Gastrocnemius medialis (tissue), 4 donors: ENCODE results near the gene C2orf76. TPM values are rescaled to one million over a fixed set of nuclear protein-coding genes. Genes with fewer than 3 reads are reported as not detected.

ENCODE experiments used
- ATAC-seq, 2 donors: fragments of 150-250 bp; one replicate each; pipeline ENCODE4 v1.9.1; 2016
- DNase-seq, 2 donors: peaks; one replicate each; pipeline ENCODE4 v3.0.0-alpha.2; 2019
- H3K27ac ChIP-seq, 4 donors: fragments of 200-600 bp; sonication (generic); 1 replicate in 1 of 4; 2 replicates in 3 of 4; pipeline ENCODE4 v1.5.1; 2016 to 2018; ENCODE audit warnings: mild to moderate bottlenecking in 2 of 4, moderate library complexity in 1 of 4
- H3K27me3 ChIP-seq, 3 donors: fragments of 200-600 bp; sonication (generic) in 2 of 3; 1 replicate in 1 of 3; 2 replicates in 2 of 3; pipeline versions ENCODE4 v1.5.1 to v1.6.0; 2016 to 2019; ENCODE audit warnings: mild to moderate bottlenecking in 1 of 3, moderate library complexity in 1 of 3
- H3K36me3 ChIP-seq, 2 donors: fragments of 200-600 bp; sonication (generic) in 1 of 2; one replicate each; pipeline ENCODE4 v1.5.1; 2017 to 2018
- H3K4me1 ChIP-seq, 2 donors: fragments of 200-600 bp; sonication (generic) in 1 of 2; one replicate each; pipeline ENCODE4 v1.5.1; 2016 to 2017; ENCODE audit warnings: mild to moderate bottlenecking in 2 of 2
- H3K4me3 ChIP-seq, 4 donors: fragments of 200-600 bp; sonication (generic) in 3 of 4; 1 replicate in 1 of 4; 2 replicates in 3 of 4; pipeline ENCODE4 v1.5.1; 2016 to 2019; ENCODE audit warnings: mild to moderate bottlenecking in 2 of 4
- H3K9me3 ChIP-seq, 3 donors: fragments of 200-600 bp; sonication (generic) in 2 of 3; 1 replicate in 1 of 3; 2 replicates in 2 of 3; pipeline ENCODE4 v1.5.1; 2016 to 2019
- POLR2A ChIP-seq, 2 donors: fragments of 450-650 bp; IDR thresholded peaks; one replicate each; pipeline ENCODE4 v1.6.1; 2017; ENCODE audit warnings: antibody characterized with exemption in 2 of 2, mild to moderate bottlenecking in 2 of 2, moderate library complexity in 2 of 2
- in situ Hi-C, 4 donors: fragments of 200-750 bp; cut with MboI; loops; one replicate each; pipeline versions ENCODE4 v1.15.0 to v1.8.0; 2017; ENCODE audit warnings: low sequenced_read_pairs in 4 of 4
- intact Hi-C: fragments of 100-400 bp; cut with DNase I; formaldehyde crosslinking; loops from one replicate; pipeline ENCODE4 v1.15.1; 2023; ENCODE audit warnings: low total_unique reads
- total RNA-seq, 4 donors: library from RNA; depleted of rRNA; stranded (reverse); fragments of >200 nt; gene quantifications; one replicate each; pipeline versions ENCODE4 v1.1.0 to v1.2.3, GENCODE V29; 2016
- TF ChIP-seq, protein P1 (sequence below), 5 experiments: fragments of 450-650 bp in 3 of 5; fragments of 200-600 bp in 2 of 5; sonication (generic) in 2 of 5; IDR thresholded peaks in 4 of 5; conservative IDR thresholded peaks in 1 of 5; 1 replicate in 4 of 5; 2 replicates in 1 of 5; pipeline ENCODE4 v1.5.1; 2016 to 2019; ENCODE audit warnings: antibody characterized with exemption in 5 of 5, mild to moderate bottlenecking in 3 of 5, moderate library complexity in 3 of 5

The C2orf76 gene
- total RNA-seq, 4 donors from 2014 or later = 0.61 to 5.9 (median 2.6) TPM; not detected in 1

GRCh38 chr2:119256582-119256921 is 110.1 kb downstream of the C2orf76 start:
- no peak overlapping the region for H3K27ac ChIP-seq
- in situ Hi-C loops = no loop called here
- TF ChIP-seq, protein P1, sequence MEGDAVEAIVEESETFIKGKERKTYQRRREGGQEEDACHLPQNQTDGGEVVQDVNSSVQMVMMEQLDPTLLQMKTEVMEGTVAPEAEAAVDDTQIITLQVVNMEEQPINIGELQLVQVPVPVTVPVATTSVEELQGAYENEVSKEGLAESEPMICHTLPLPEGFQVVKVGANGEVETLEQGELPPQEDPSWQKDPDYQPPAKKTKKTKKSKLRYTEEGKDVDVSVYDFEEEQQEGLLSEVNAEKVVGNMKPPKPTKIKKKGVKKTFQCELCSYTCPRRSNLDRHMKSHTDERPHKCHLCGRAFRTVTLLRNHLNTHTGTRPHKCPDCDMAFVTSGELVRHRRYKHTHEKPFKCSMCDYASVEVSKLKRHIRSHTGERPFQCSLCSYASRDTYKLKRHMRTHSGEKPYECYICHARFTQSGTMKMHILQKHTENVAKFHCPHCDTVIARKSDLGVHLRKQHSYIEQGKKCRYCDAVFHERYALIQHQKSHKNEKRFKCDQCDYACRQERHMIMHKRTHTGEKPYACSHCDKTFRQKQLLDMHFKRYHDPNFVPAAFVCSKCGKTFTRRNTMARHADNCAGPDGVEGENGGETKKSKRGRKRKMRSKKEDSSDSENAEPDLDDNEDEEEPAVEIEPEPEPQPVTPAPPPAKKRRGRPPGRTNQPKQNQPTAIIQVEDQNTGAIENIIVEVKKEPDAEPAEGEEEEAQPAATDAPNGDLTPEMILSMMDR (IDR thresholded peaks at IDR 0.05 in 4 of 5, conservative IDR thresholded peaks at IDR 0.05 in 1 of 5) = no peak
- TF ChIP-seq POLR2A (IDR thresholded peaks at IDR 0.05) = no peak
- intact Hi-C loops = no loop called here
- DNase-seq (no peak), ATAC-seq (no peak)
- H3K4me1 ChIP-seq = peaks cover 14 to 16% of the 10 kb centered on the region in 2 donors
- no peaks in the 10 kb centered on the region for H3K9me3 ChIP-seq
- no peaks in the 10 kb centered on the region for H3K27me3 ChIP-seq
- peaks cover 0 to 12% of the 10 kb centered on the region in 2 donors for H3K36me3 ChIP-seq
- H3K4me3 ChIP-seq = no peak overlapping the region

DNA sequence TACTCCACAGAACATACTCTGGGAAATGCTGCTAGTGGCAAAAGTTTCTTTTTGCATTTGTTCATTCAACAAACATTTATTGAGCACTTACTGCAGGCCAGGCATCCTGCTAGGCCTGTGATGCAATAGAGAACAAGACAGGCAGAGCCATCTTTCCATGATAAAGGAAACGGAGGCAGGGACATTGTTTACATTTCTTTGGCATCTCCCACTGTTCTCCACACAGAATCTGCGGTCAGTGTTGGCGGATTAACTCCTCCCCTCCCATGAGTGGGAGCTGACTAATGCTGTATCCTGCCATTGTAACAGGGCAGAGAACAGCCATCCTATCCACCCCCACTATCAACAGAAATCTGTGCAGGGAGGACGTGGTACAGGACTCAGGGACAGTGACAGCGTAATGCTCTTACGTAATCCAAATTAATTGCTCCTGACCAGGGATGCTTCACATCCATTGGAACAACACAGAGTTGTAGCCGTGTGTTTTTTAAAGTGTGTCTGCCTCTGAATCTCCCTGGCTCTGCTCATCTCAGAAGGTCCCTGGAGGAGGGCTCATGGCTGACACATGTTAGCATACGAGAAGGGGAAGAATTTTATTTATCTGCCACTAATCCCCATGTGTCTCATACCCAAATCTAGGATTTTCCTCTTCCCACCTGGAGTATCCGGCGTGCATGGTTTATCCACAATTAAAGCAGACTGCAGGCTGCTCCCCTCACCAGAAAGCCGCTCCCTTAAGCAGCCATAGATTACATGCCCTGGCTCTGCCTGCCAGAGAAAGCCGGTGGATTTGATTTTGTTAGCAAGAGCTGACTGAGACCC is 110.7 kb downstream of the C2orf76 start:
- TF ChIP-seq POLR2A (IDR thresholded peaks at IDR 0.05) = no peak
- TF ChIP-seq, protein P1 (IDR thresholded peaks at IDR 0.05 in 4 of 5, conservative IDR thresholded peaks at IDR 0.05 in 1 of 5) = no peak
- ATAC-seq (no peak), DNase-seq (no peak)
- peaks cover 20 to 22% of the 10 kb centered on the region in 2 donors for H3K4me1 ChIP-seq
- no peaks in the 10 kb centered on the region for H3K9me3 ChIP-seq
- H3K4me3 ChIP-seq = no peak overlapping the region
- H3K36me3 ChIP-seq = peaks cover 0 to 12% of the 10 kb centered on the region in 2 donors
- in situ Hi-C loops (no loop called here), intact Hi-C loops (no loop called here)
- no peak overlapping the region for H3K27ac ChIP-seq
- no peaks in the 10 kb centered on the region for H3K27me3 ChIP-seq

DNA sequence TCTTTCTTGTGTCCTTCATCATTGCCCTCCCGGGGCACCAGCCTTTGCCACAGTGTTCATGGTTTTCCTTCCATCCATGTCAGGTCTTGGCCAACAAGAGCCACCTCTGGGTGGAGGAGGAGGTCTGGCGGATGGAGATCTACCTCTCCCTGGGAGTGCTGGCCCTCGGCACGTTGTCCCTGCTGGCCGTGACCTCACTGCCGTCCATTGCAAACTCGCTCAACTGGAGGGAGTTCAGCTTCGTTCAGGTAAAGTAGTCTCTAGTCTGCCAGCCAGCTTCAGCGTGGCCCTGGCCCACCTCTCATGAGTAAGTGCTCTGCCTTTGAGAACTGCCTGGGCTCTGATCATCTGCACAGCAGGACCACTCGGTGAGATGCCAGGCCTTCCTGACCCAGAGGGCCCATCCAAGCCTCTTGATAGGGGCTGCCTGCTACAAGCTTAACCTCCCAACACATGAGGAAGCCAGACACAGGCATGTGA is 112.0 kb downstream of the C2orf76 start:
- in situ Hi-C loops = no loop called here
- no peak for ATAC-seq
- no peak for DNase-seq
- Histone ChIP-seq H3K27me3 (no peaks in the 10 kb centered on the region), H3K4me3 (no peak overlapping the region), H3K9me3 (no peaks in the 10 kb centered on the region), H3K27ac (peak overlapping the region in 1 of 4 donors; percentile 94), H3K36me3 (peaks cover 0 to 20% of the 10 kb centered on the region in 2 donors), H3K4me1 (peaks cover 22 to 23% of the 10 kb centered on the region in 2 donors)
- TF ChIP-seq POLR2A (IDR thresholded peaks at IDR 0.05) = no peak
- TF ChIP-seq, protein P1 (IDR thresholded peaks at IDR 0.05 in 4 of 5, conservative IDR thresholded peaks at IDR 0.05 in 1 of 5) = no peak
- intact Hi-C loops = no loop called here

GRCh38 chr2:119253760-119254600 is 112.7 kb downstream of the C2orf76 start:
- TF ChIP-seq, protein P1 (IDR thresholded peaks at IDR 0.05 in 4 of 5, conservative IDR thresholded peaks at IDR 0.05 in 1 of 5) = no peak
- no peak for TF ChIP-seq POLR2A (IDR thresholded peaks at IDR 0.05)
- H3K27ac ChIP-seq = peak overlapping the region; percentile 72 to 94 (median 79)
- H3K4me1 ChIP-seq = peaks cover 22 to 23% of the 10 kb centered on the region in 2 donors
- H3K4me3 ChIP-seq = no peak overlapping the region
- in situ Hi-C loops (no loop called here), intact Hi-C loops (no loop called here)
- DNase-seq = no peak
- peaks cover 0 to 27% of the 10 kb centered on the region in 2 donors for H3K36me3 ChIP-seq
- no peaks in the 10 kb centered on the region for H3K9me3 ChIP-seq
- H3K27me3 ChIP-seq = no peaks in the 10 kb centered on the region
- ATAC-seq = no peak
